ENCODE results near the gene ACOXL.

ACOXL gene

DNA sequence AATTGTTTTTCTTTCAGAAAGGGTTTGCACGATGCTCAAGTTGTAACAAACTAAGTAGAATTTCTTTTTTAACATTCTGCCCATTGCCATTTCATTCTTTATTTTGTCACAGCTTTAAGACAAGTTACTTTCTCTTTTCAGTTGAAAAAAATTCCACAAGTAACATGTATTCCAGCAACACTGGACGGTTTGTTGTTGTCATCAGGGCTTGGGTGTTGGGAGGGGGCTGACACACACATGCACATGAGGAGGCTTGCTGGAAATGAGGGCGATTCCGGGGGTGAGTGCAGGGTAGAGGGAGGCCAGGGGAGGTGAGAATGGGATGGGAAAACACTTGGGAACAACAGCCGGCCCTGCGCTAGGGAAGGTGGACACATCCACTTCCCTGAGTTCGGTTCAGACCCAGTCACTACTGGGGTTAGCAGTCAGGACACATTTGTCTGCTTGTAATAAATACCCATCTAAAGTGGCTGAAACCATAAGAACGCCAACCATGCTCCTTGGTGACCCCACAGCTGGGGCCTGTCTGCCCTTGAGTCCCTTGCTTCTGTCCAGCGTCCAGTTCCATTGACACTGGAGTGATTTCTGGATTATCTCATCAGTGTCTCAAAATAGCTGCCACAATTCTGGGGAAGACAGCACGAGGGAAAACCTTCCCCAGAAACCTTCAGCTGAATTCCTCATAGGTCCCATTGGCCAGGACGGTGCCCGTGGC, 246.5 kb downstream of the ACOXL start:
- peak; percentile 82 for FAIRE-seq

DNA sequence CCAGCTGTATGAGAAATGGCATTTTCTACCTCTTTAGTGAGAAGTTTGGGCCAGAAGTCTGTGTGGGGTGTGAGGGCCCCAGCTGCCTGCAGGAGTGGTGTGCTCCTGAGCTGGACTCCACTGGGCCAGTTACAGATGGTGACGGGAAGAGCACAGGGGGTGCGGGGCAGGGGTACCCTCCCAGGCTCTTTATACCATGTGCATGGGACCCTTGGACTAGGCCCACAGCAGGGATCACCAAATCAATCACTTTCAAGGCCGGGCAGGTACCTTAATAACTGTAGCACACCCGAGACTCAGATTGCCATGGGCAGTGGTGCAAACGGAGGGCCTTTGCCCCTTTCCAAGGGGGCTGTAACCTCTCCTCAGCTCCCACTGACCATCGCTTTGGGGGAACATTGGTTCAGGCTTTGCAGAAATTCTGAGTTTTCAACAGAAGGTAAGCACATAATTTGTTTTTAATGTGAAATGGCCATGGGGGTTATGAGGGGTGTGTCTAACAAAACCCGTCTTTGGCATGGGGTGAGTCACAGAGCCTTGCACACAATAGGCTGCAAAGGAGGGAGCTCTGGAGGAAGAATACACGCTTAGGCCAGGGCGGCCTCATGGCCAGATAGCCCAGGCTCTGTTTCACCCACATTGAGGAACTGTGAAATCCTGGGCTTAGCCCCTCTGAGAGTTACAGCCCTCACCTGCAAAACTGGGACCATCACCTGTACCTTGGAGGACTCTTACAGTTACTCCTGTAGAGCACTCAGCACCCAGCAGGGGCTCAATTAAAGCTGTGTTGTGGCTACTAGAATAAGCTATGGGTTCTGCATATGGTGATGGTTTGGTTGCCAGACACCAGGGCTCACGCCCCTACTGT, 247.3 kb downstream of the ACOXL start:
- no peak for FAIRE-seq

DNA sequence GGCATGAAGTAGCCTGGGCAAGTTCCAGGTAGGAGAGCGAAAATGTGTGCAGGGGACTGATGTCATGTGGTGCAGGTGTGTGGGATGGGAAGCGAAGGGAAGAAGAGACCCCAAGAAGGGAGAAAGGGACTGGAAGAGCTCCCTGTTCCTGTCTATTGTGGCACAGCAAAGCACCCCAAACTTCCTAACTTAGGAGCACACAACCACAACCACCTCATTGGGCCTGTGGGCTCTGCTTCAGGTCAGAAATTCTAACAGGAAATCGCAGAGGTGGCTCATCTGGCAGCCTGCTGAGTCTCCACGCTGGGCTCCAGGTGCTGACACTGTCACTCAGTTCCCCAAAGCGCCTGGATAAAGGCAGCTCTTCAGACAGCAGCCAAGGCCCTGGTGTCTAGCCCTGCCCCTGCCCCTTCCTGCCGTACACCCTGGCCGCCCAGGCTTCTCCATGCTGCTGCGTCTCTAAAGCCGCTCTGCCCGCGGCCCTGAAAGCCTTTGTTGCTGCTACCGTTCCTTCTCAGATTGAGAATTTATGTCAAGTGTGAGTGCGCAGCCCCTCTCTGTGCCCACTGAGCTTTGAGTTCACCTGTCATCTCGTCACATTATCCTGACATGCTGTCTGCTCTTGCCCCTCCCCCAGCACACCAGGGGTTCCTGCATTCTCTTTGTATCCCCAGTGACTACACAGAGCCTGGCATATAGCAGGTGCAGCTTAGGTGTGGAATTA, 248.1 kb downstream of the ACOXL start:
- FAIRE-seq = no peak

DNA sequence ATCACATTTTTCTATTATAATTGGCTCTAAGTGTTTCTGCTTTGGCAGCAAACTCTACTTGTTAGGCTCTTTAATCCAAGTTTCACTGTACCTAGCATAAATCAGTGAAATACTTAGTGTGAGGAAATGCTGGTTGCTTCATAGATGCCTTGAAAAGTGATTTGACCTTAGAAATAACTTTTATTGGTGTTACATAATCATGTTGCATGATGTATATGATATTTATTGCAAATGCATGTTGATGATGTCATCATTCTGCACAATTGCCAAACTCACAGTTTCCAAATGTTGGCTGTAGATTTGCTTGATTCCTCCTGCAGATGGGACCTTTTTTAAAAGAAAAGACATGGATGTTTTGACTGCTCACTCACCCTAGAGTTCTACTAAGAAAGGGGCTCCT, 250.8 kb downstream of the ACOXL start:
- FAIRE-seq = no peak

DNA sequence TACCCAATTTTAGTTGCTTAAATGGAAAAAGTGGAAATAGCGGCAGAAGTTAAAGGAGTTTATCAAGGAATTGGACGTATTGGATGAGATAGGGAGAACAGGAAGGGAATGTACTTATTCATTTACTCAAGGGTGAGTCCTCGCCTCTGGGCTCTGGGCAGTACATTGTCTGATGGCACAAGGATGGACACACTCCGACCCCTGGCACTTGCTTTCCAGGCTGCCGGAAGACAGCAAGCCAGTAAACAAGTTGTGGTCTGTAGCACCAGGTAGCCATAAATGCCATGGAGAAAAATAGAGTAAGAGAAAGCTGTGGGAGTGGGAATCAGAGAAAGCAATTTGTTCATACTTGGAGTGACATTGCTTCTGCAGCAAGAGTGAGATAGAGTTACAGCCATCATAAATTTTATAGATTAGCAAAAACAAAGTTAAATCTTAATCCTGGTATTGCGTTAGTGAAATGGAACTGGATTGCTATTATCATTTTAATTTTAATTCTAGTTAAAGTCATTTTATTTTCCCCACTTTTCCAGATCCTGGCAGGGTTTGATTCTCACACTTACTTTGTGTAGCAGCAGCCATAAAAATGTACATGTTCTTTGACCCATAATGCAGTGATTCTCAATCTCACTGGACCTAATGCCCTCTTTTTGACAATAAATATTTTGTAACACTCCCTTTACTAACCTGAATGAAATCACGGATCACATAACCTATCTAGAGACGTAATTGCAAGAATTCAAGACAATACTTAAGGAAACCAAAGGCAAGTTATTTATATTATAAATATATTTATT, 252.5 kb downstream of the ACOXL start:
- no peak for FAIRE-seq

DNA sequence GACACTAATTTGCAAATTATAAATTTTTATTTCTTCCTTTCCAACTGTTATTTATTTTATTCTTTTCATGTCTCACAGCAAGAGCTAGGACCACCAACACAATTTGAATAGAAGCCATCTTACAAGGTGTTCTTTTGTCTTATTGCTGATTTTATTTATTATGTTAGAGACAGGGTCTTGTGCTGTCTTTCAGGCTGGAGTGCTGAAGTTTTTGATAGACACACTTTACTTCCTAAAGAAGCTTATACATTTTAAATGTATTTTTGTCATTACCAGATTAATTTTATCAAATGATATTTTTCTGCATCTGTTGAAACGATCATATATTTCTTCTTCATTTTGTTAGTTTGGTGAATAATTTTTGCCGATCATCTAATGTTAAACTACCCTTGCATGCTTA, 258.1 kb downstream of the ACOXL start:
- FAIRE-seq = no peak

DNA sequence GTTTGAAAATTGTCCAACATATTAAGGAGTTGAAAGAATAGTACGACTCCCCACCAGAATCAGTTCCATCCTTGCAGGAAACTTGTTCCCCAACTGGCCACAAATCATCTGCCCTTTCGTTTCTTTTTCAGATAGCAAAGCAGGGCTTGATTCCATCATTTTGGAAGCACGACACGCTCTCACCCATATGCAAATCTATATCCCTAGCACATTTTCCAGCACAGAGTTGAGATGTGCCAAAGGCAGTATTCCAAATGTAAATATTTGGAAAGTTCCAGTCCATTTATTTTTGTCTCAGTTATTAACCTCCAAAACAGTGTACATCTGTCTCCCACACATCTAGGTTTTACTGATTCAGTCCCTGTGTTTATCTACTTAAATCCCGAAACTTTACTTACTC, 259.5 kb downstream of the ACOXL start:
- FAIRE-seq = peak; percentile 39

DNA sequence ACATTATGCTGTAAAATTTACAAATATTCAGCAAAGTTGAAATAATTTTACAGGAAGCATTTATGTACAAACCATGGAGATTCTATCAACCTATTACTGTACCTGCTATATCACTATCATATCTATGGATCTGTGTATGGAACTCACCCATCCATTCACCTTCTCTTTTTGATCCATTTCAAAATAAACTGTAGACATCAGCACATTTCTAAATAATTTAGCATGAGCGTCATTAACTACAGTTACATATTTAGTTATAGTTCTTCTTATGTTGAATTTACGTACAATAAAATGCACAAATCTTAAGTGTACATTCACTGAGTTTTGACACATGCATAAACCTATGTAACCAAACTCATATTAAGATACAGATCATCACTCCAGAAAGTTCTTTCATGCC, 260.5 kb downstream of the ACOXL start:
- FAIRE-seq = no peak

DNA sequence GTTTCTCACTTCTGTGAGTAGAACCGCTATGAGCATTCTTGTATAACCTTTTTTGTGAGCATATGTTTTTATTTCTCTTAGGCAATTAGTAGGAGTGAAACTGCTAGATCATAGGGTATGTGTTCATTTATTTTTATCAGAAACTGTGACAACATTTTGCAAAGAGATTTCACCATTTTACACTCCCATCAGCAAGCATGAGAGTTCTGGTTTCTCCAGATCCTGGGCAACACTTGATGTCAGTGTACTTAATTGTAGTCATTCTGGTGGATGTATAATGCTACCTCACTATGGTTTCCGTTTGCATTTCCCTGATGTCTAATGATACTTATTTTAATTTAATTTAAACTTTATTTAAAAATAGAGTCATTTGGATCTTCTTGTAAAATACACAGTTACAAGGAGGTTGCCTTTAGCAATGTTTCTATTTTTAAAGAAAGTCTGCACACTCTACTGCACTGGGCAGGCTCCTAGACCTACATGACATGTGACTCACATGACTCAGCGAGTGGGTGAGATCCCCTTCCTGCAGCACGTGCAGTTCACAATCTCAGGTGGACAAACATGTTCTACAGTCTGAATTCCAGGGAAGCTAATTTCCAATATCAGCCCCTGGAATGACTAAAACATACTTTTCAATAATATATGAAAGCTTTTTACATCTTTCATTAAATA, 261.3 kb downstream of the ACOXL start:
- FAIRE-seq = no peak

- FAIRE-seq = no peak
Measured at GRCh38 chr2:110994250-110994961, 262.0 kb downstream of the ACOXL start.

DNA sequence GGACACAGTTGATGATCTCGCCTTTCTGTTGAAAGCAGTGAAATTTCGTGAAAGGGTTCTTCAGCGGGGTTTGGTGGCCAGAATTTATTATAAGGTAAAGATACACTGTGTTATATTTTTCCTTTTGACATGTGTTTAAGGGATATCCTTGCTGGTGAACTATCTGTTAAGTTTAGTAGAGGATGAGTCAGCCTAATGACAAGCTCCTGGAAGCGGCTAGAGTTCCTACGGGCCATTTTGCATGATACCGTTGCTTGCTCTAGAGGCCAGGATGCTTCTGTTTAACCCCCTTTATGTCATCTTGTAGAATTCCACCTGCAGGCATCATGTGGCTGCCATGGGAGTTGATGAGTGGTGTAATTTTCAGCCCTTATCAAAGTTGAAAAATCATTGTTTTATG, 263.5 kb downstream of the ACOXL start:
- no peak for FAIRE-seq

DNA sequence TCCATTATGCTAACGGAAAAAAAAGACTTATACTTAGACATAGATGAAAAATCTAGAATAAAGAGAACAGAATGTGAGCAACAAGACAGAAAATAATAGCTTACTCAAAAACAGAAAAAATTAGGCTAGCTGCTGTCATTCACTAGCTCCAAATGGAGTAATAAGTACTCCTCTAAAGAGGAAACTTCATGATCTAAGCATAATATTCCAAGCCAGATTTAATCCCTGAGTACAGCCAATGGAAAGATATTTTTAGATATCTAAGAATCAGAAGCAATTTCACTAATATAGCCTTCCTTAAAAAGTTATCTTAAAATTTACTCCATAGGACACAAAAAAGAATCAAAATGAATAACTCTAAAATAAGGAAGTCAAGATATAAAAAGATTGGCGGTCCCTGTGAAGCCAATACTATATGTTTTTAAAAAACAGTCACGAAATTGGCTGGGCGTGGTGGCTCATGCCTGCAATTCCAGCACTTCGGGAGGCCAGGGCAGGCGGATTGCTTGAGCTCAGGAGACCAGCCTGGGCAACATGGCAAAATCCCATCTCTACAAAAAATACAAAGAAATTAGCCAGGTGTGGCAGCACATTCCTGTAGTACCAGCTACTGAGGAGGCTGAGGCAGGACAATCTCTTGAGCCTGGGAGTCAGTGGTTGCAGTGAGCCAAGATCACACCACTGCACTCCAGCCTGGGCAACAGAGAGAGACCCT, 265.1 kb downstream of the ACOXL start:
- FAIRE-seq = no peak

GRCh38 chr2:110998311-110998710, 265.9 kb downstream of the ACOXL start:
- no peak for FAIRE-seq

DNA sequence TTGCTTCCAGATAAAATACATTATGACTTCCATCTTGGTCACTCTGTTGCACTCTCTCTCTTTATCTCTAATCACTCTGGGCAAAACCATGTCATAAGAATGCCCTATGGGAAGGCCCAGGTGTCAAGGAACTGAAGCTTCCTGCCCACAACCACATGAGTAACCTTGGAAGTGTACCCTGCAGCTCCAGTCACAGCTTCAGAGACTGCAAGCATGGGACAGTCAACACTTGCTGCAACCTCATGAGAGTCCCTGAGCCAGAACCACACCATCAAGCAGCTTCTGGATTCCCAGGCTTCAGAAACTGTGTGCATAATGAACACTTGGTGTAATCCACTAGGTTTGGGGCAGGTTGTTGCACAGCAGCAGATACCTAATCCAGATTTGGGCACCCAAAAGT, 267.3 kb downstream of the ACOXL start:
- FAIRE-seq = no peak

DNA sequence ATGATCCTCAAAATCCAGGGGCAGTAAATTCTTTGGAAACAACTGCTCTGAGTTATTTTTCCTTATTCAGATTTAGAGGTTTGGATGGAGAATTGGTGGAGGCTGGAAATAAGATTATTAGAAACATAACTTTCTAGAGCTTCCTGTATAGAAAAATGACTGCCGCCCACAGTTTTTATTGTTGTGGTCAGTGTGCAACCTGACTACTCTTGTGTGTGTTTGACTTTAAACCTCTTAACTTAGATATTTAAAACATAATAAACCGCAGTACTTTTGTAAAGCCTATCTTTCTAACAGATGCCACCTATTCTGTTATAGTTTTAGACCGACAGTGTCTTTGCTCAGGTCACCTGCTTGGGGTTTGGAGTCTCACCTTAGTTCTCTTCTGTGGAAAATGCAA, 272.9 kb downstream of the ACOXL start:
- no peak for FAIRE-seq

GRCh38 chr2:111005821-111006220, 273.4 kb downstream of the ACOXL start:
- no peak for FAIRE-seq

DNA sequence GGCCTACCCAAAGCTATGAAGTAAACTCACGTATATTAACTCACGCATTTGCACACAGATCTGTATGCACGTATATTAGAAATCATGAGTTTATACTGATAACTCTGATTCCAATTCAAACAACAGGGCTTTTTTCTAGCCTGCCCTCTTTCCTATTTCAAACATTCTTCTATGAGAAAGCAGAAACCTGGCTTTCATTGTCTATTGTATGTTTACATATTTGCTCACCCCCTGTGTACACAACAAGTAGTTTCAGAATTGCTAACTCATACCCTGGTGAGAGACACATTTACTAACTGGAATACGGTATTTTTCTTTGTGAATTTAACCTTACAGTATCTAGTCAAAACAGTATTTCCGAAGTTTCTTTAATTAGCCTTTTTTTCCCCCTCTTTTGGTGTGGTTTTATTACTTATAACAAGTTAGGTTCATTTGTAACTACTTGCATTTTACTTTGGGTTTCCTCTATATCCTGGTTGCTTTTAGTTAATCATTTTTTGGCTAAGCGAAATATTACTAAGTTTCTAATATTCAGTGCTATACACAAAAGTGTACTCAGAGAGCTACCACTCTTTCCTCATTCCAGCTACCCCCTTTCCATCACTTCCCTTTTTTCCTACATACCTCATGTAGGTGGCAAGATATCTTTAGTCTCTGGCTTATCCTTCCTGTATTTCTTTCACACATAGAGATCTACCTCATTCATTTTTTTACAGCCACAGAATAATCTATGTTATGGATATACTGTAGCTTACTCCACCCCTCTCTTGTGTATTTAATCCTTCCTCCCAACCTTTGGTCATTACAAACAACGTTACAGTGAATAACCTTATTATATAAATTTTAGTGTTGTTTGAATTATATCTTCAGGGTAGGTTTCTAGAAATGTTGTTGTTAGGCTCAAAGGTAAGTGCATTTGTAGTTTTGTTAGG, 275.6 kb downstream of the ACOXL start:
- FAIRE-seq = no peak

- FAIRE-seq = no peak
Measured at GRCh38 chr2:111011218-111011617, 278.8 kb downstream of the ACOXL start.

DNA sequence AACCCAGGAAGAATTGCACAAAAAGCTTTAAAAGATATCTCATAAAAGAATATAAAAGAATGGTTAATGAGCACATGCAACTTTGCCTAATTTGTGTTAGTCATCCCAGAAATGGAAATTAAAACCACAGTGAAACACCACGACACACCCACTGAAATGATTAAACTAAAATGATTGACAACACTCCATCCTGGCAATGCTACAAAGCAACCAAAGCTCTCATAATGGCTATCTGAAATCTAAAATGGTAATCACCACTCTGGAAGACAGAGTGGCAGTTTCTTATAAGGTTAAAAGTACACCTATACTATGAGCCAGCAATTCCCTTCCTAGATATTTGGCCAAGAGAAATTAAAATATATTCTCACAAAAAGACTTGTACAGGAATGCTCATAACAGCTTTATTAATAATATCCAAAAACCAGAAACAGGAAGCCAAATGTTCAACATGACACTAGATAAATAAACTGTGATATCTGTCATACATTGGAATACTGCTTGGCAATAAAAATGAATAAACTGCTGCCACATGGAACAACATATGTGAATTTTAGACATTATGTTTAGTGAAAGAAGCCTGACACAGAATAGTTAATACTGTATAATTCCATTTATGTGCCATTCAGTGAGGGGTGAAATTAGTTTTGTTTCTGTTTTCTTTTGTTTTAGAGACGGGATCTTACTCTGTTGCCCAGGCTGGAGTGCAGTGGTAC, 283.1 kb downstream of the ACOXL start:
- no peak for FAIRE-seq
